Retinal pigment epithelial cell (primary cell): ENCODE measurements around the gene PARM1.

Source experiments
- DNase-seq: peaks from one replicate; pipeline ENCODE4 v3.0.0-alpha.2; 2010; ENCODE audit warnings: low read depth
- H3K4me3 ChIP-seq: 2 replicates; pipeline ENCODE4 v1.5.1; 2011; ENCODE audit warnings: mild to moderate bottlenecking, low read length, control low read depth, moderate library complexity
- CTCF ChIP-seq: conservative IDR thresholded peaks from 2 replicates; pipeline ENCODE4 v1.5.1; 2011; ENCODE audit warnings: low read depth, low read length, control low read depth, inconsistent platforms

Gene PARM1

GRCh38 chr4:74999714-75000309 is 66.9 kb downstream of the PARM1 start:
- DNase-seq: no peak
- no peak overlapping the region for H3K4me3 ChIP-seq
- no peak for TF ChIP-seq CTCF

GRCh38 chr4:75001871-75002270 is 69.0 kb downstream of the PARM1 start:
- DNase-seq: no peak
- TF ChIP-seq CTCF: no peak
- no peak overlapping the region for H3K4me3 ChIP-seq

GRCh38 chr4:75002381-75002780 is 69.5 kb downstream of the PARM1 start:
- TF ChIP-seq CTCF: no peak
- H3K4me3 ChIP-seq: no peak overlapping the region
- DNase-seq: no peak

GRCh38 chr4:75003979-75004378 is 71.1 kb downstream of the PARM1 start:
- no peak for TF ChIP-seq CTCF
- H3K4me3 ChIP-seq: no peak overlapping the region
- DNase-seq: no peak

- no peak overlapping the region for H3K4me3 ChIP-seq
- TF ChIP-seq CTCF: no peak
- DNase-seq: peak; percentile 55
These were observed 72.1 kb downstream of the PARM1 start for GRCh38 chr4:75004755-75005668.

GRCh38 chr4:75005727-75006126 is 72.8 kb downstream of the PARM1 start:
- H3K4me3 ChIP-seq: no peak overlapping the region
- no peak for DNase-seq
- TF ChIP-seq CTCF: no peak

GRCh38 chr4:75007891-75008290 is 75.0 kb downstream of the PARM1 start:
- no peak overlapping the region for H3K4me3 ChIP-seq
- no peak for TF ChIP-seq CTCF
- DNase-seq: no peak
